Kidney glomerular epithelial cell (primary cell): ENCODE measurements around the gene PTTG1.
A peak's percentile ranks its signal among the peaks of the same experiment; 100 is the strongest.

ENCODE experiments used
- DNase-seq: peaks from one replicate; lab custom pipeline; 2025; lab: John Stamatoyannopoulos, UW

Gene PTTG1

DNA sequence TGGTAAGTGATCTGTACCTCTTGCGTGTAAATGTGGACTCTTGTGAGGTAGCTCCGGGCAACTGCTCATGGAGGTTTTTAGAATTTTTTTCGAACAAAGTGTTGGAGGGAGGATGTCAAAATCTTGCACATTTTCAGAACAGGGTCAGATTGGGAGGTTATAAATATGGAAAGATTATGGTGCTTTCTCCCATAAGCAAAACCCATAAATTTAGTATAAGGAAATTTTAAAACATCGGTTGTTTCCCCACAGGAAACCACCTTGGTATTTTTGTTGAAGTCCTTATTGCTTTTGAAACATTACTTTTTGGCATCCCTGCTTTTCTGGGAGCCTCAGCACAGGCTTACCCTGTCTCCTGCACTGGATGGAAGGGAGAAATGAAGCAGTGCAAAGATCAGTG, 33.9 kb downstream of the PTTG1 start:
- DNase-seq = no peak

DNA sequence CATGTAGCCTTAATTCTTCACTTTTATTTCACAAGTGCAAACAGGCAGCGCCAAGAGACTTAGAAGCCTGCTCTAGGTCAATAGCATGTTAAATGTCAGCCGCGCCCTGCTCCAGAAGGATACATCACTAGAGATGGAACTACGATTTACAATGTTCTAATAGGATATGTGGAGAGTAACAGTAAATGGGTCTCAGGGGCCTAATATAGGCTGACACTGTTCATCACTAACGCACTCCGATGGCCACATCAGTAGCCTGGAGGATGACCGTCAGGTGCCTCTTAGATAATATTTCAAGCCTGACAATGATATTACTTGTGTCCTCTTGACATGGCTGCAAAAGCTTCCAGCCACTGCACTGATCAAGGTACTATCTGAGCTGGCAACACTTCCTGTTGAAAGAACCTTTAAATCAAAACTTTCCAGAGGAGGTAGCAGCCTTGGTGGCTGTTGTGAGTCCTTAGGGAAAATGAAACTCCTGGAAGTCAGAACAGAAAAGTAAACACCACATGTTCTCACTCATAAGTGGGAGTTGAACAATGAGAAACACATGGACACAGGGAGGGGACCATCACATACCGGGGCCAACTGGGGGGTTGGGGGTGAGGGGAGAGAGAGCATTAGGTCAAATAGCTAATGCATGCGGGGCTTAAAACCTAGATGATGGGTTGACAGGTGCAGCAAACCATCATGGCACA, 35.0 kb downstream of the PTTG1 start:
- no peak for DNase-seq

DNA sequence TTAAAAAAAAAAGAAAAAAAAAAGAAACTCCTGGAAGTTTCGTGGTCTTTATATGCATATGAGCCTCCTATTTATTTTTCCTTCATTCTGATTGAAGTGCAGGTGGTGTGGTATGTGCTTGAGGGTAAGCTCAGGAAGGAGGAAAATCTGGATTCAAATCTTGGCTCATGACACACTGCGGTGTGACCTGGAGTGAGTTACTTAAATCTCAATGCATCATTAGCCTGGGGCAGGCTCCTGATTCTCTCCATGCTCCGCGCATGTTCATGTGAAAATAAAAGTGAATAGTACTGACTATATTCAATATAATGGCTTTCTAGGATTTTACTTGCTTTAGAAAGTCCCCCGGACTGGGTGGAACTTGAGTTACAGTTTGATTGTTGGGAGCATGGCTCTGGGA, 35.6 kb downstream of the PTTG1 start:
- no peak for DNase-seq

DNA sequence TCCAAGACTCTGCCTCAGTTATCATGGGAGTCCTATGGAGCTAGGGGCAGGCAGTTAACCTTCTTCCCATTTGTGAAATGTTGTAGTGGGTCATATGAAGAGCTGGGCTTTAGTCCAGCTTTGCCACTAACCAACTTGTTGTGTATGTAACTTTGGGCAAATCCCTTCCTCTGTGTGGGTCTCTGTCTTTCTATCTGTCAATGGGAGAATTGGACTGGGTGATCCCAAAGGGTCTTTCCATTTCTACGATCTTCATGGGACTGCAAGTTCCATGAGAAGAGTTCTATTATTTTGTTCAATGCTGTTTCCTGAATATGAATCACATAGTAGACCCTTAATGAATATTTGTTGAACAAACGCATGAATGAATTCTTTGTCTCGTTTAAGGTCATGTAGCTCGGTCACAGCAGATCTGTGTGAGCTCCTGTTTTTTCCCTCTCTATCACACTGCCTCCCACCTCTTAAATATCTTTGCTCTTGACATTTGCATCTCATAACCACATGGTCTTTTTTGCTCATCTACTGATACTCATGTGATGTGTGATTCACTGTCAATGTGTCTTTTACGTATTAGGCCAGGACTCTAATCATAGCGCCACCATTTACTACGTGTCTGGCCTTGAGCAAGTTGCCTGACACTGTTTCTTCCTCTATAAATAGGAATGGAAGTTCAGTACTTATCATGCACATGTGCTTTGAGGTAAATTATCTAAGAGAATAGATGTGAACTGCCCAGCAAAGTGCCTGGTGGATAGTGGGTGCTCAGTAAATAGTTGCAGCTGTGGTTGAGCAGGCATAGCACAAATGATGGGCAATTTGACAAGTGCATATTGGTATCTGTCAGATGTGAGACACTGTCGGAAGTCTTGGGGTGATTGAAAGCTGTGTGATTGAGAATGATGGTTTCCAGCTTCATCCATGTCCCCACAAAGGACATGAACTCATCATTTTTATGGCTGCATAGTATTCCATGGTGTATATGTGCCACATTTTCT, 37.4 kb downstream of the PTTG1 start:
- DNase-seq = peak; percentile 55

DNA sequence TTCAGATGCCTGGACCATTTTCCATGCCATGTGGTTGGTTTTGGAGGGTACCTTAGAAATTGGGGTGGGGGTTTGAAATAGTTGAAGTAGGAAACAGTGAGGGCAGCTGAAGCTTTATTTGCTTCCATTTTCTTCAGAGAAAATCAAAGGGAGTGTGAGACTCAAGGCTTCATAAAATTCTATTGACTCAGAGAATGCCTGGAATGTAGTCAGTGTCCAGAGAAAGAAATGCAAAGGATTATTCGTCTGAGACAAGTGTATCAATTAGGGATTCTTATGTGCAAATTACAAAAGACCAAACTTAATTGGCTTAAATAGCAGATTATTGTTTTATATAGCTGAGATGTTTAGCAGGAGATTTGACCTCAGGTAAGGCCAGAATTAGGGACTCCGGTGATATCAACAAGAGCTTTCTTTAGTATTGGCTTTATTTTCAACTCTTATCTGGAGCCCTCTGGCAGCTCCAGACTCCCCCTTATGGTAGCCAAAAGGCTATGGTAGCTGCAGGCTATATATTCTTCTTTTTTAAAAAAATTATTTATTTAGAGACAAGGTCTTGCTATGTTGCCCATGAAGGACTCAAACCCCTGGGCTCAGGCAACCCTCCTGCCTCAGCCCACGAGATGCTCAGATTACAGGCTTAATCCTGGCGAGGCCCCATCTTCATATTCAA, 38.9 kb downstream of the PTTG1 start:
- peak; percentile 64 for DNase-seq

DNA sequence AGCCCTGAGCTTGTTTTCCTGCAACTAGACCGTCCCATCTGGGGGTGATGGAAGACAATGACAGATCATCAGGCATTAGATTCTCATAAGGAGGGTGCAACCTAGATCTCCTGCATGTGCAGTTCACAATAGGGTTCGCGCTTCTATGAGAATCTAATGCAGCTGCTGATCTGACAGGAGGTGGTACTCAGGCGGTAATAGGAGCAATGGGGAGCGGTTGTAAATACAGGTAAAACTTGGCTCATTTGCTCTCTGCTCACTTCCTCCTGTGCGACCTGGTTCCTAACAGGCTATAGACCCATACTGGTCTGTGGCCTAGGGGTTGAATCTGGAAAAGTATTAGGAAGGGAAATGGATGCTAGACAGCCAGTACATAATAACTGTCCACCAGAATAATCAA, 39.7 kb downstream of the PTTG1 start:
- no peak for DNase-seq

DNA sequence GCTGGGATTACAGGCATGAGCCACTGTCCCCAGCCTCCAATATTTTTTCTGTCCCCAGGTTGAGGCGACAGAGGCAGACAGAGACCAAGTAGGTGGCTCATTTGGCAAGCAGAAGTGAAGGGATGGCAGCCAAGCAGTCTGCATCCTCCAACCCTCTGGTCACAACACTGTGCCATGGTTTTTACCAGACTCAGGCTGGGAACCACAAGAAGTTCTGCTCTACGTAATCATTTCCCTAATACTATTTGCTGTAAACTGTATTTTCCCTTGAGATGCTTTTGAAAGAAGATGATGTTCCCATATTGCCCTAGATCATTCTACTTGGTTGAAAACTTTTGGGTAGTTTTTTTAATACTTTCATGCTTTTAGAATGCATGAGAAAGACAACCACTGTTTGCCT, 40.5 kb downstream of the PTTG1 start:
- DNase-seq = no peak

DNA sequence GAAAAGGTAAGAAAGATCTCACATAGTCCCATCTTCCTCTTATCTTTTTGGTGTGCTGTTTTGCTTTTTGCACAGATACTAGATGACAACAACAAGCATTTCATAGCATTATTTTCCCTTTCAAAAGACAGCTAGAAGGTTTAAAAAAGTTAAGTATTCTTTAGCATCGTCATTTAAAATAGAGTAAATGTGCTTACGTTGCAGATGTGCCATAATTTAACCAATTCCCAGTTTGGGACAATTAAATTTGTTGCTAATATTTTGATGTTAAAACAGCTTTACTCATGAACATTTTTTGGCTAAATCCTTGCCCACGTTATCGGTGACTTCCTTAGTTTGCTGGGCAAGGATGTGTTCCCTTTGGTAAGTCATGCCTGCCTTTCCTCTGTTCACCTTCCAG, 41.6 kb downstream of the PTTG1 start:
- DNase-seq = no peak

DNA sequence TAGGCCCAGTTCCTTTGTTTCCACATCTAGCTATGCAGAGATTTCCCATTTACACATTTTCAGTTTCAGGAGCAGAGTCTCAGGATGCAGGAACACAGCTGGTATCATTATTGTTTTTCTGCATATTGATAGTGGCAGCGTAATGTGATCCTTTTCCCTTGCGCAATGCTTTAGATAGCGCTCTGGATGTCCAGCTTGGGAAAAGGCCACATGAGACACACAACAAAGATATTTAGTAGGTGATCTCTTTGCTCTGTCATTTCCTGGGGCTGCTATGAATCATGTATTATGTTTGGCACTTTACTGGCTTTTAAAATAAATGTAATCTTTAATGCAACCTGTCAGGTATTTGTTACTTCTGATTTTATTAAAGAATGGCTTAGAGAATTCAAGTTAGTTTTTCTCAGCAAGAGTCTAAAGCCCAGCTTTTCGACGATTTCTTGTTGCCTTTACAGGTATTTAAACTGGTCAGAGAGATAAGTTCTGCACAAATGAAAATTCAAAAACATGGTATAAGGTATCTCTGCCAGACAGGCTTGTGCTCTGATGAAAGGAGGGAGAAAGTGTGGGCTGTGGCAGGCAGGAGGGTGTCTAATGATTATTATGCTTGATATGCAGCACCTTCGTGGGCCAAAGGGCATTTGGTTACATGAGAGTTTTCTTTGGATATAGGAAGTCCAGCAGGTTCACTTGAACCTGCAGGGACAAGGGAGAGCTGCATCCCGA, 42.2 kb downstream of the PTTG1 start:
- peak; percentile 41 for DNase-seq

DNA sequence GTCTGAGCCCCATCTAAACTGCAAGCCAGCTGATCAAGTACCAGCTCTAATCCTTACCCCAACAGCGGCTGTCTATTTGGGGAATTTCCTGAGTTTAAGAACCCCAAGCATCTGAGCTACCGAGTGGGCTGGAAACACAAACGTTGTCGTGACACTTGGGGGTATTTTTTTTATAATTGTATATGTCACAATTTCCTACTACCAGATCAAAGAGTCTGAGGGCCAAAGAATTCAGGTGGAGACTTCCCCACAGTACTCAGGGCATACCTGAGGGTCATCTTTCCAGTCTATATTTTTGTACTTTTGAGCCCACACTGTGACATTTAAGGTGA, 42.8 kb downstream of the PTTG1 start:
- DNase-seq = no peak

DNA sequence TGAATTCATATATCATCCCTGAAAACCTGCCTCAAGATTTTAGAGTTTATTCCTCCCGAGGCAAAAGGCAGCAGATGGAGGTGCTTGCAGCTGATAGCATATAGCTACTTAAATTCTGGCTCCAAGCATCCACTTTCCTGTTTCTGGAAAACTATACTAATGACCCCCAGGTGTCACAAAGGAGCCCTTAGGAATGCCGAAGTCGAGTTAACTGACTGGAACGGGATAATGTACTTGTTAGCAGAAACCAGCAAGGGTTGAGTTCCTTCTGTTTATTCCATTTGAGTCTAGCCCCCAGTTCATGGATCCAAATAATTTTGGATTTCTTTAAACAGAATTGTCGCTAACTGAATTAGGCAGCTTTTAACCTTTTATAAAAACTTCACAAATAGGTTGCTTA, 44.5 kb downstream of the PTTG1 start:
- DNase-seq = peak; percentile 13

DNA sequence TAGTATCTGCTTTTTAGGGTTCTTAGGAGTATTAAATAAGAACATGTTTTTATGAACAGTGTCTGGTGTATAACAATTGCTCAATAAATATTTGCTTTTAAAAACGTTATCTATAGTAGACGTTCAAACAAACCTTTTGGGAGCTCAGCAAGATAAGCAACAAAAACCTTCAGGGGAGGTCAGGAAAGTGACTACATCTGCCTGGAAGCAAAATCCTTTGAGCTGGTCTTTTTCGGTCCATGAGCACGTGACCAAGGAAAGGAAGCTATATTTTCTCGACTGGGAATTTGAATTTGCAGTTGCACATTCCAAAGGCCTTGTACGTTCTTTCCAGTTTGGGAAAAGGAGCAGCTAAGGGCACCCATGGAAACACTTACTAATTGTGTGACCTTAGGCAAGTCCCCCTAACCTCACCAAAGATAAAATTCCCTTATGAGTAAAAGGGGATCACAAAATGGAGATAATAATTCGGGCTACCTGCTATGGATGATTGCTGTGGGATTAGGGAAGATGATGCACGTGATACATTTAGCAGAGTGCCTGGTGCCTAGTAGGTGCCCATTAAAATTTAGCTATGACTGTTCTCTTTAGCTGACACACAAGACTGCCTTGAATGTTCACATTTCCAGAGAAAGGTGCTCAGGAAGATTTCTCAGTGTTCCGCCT, 45.4 kb downstream of the PTTG1 start:
- DNase-seq = peak; percentile 71

DNA sequence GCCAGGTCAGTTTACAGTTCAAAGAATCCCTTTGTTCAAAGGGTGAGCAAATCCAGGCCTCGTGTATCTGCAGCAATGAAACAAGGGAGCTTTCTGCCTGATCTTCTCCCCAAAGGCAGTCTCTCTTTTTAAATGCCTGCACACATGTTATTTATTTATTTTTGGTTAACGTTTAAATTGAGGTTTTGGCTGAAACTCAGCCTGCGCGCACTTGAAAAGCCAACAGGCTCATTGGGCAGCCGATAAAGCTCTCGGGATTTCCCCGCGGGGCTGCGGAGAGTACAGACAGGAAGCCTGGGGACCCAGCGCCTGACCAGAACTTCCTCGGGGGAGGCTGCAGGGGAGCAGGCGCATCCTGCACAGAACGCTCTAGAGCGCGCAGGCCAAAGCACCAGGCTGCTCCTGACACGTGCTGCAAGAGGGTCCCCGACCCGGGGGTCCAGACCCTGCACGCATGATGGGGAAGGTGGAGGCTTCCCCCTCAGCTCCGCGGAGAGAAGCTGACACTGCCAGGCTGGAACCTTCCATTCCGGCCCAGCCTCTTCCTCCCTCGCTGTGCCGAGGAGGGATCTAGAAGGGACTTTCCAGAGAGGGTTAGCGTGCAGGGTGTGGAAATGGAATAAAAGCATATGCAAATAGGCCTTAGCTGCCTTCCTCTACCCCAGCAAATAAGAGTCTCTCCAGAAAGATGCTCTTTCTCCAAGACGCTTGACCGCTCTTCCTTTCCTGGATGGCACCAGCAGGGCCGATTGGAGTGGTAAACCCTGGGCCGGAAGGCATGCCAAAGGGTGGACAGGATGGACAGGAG, 46.1 kb downstream of the PTTG1 start:
- DNase-seq = peak; percentile 96

DNA sequence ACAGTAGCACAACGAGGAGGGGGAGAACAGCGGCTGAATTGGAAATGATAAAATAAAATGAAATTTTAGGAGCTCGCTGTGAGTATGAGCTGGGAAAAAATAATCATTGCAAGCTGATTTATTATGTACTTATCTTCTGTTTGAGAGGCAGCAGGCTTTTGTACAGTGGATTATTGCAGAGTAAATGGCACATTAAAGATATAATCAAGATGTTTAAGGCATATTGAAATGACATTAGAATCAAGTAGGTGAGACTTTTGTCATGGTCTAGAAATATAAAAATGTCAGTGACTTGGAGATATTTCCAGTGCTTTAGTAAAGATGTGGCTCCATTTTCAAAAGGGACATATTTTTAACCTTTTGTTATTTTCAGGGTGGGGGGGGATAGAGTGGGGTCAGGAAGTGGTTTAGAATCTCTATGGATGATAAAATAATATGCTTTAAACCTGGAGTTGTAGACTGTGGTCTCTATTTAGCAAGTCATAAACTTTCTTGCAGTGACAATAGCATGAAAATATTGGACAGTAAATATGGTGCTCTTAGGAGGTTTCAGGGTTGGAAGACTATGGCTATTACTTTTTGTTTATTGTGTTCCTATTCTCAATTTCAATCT, 46.8 kb downstream of the PTTG1 start:
- DNase-seq = no peak

DNA sequence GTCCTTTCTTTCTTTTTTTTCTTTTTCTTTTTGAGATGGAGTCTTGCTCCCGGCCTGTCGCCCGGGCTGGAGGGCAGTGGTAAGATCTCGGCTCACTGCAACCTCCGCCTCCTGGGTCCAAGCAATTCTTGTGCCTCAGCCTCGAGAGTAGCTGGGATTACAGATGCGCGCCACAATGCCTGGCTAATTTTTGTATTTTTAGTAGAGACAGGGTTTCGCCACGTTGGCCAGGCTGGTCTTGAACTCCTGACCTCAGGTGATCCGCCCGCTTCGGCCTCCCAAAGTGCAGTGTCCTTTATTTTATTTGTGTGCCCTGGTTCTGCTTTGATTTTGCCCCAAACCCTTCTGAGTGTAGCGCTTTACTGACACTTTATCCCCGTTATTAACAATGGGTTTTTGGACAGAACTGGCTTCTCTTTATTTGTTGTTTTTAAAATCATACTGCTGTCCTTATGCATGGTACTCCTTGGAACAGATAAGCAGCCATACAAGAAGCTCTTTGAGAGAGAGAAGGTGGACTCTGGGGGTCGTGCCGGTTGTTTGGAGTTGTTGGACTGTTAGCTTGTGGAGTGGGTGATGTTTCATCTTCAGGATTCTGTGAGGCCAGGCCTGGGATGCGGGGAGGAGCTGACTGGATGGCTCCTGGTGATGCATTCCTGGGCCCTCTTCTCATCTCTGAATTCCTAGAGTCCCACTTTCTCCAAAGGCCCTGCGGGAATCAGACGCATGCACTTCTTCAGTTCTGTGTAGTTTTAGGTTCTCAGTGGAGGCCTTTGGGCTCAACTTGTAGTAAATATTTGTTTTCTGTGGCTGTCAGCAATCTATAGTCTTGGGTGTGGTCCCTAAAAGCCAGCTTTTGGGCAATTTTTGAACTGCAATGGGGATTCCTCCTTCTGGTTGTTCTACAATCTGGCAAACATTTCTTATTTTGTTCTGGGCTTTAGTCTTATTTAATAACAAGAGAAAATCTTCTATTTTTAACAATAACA, 47.8 kb downstream of the PTTG1 start:
- DNase-seq = peak; percentile 44

DNA sequence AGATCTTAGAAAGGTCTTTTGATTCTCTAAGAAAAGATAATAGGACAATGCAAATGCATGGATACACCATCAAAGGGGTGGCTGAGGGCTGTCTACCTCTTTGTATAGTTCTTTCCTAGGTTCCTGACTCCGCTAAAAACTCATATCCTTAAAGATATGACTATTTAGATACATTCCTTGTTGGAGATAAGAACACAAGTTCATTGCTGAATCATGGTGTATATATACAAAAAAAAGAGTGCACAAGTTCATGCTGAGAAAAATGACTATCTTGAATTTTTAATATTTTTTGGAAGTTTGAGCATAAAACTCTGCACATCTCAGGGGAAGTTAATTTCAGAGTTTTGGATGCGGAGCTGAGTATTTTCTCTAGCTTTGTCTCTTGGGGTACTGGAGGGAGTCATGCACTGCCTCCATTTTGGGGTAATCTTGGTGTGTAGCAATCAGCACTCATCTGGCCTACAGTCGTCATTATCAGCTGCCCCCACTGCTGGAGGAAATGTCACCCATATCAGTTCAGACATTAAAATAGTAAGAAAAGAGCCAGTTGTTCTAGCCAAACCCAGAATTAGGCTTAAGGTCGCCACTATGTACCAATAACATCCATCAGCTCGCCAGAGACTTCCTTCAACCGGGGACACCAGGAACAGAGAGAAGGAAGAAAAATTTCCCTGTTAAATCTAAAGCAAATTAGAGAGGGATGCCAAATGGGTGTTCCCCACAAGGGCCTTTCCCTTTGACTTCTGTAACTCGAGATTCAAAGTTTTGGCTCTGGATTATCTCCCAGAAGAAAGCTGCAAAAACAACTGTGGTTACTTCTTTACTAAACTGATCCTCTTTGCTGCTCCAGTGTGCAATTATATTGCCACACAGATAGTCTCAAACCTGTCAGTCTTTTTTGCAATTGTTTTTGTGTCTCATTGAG, 49.0 kb downstream of the PTTG1 start:
- DNase-seq = no peak

DNA sequence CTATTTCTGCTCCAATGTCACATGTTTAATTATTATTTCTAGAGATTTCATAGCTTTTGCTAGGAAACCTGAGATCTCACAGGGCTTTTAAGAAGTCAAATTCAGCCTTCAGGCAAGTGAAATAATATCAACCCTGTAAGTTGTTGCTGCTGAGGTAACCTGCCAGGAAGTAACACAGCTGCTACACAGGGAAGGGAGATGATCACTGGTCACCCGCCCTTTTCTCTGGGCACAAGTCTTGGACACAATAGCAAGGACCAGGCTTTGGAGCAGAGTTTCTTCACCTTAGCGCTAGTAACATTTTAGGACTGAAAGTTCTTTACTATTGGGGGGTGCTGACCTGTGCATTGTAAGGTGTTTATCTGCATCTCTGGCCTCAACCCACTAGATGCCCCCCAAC, 50.1 kb downstream of the PTTG1 start:
- DNase-seq = no peak

DNA sequence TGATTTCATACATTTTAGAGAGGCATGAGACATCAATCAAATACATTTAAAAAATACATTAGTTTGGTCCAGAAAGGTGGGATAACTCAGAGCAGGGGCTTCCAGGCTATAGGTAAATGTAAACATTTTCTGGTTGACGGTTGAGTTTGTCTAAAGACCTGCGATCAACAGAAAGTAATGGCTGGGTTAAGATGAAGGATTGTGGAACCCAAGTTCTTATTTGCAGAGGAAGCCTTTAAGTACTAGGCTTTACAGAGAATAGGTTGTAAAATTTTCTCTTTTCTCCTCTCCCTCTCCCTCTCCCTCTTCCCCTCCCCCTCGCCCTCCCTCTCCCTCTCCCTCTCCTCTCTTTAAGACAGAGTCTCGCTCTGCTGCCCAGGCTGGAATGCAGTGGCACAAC, 50.8 kb downstream of the PTTG1 start:
- no peak for DNase-seq
